OCI-M1 (cell line): Measurements from ENCODE around the gene ARHGEF12.

Experiments used
- DNase-seq: peaks from one replicate; lab custom pipeline; 2025; lab: John Stamatoyannopoulos, UW

ARHGEF12 gene

GRCh38 chr11:120424185-120424969 is 88.2 kb downstream of the ARHGEF12 start:
- peak; percentile 69 for DNase-seq

GRCh38 chr11:120424970-120425332 is 88.7 kb downstream of the ARHGEF12 start:
- no peak for DNase-seq

- peak; percentile 74 for DNase-seq
Measured at GRCh38 chr11:120425527-120425926, 89.3 kb downstream of the ARHGEF12 start.

GRCh38 chr11:120430146-120430545 is 93.9 kb downstream of the ARHGEF12 start:
- DNase-seq, result no peak

- DNase-seq, result peak; percentile 89
Measured at GRCh38 chr11:120431633-120432032, 95.4 kb downstream of the ARHGEF12 start.

GRCh38 chr11:120432056-120433018 is 96.1 kb downstream of the ARHGEF12 start:
- peak; percentile 95 for DNase-seq

- no peak for DNase-seq
Measured at GRCh38 chr11:120441592-120441991, 105.4 kb downstream of the ARHGEF12 start.

GRCh38 chr11:120442031-120442430 is 105.8 kb downstream of the ARHGEF12 start:
- no peak for DNase-seq

GRCh38 chr11:120446802-120447201 is 110.6 kb downstream of the ARHGEF12 start:
- DNase-seq, result no peak

GRCh38 chr11:120448240-120448639 is 112.0 kb downstream of the ARHGEF12 start:
- DNase-seq, result no peak

GRCh38 chr11:120455487-120455886 is 119.3 kb downstream of the ARHGEF12 start:
- DNase-seq, result no peak

- DNase-seq, result no peak
Measured at GRCh38 chr11:120457996-120458395, 121.8 kb downstream of the ARHGEF12 start.

- no peak for DNase-seq
Measured at GRCh38 chr11:120462825-120463224, 126.6 kb downstream of the ARHGEF12 start.

- DNase-seq, result no peak
Measured at GRCh38 chr11:120465921-120466534, 129.8 kb downstream of the ARHGEF12 start.

GRCh38 chr11:120467627-120468026 is 131.4 kb downstream of the ARHGEF12 start:
- no peak for DNase-seq

GRCh38 chr11:120471131-120471530 is 134.9 kb downstream of the ARHGEF12 start:
- no peak for DNase-seq

GRCh38 chr11:120471994-120472393 is 135.8 kb downstream of the ARHGEF12 start:
- DNase-seq, result no peak

GRCh38 chr11:120473503-120473902 is 137.3 kb downstream of the ARHGEF12 start:
- DNase-seq, result no peak

GRCh38 chr11:120482149-120482548 is 145.9 kb downstream of the ARHGEF12 start:
- DNase-seq, result peak; percentile 20

GRCh38 chr11:120484722-120485121 is 148.5 kb downstream of the ARHGEF12 start:
- no peak for DNase-seq

GRCh38 chr11:120486138-120486537 is 149.9 kb downstream of the ARHGEF12 start:
- no peak for DNase-seq

GRCh38 chr11:120489799-120490198 is 153.6 kb downstream of the ARHGEF12 start:
- DNase-seq, result no peak
